Measurements from ENCODE around the gene CD1C. TPM values are rescaled to one million over a fixed set of nuclear protein-coding genes. Genes with fewer than 3 reads are reported as not detected.
"Not testable (repeated sequence)": the region's sequence is repeated elsewhere in the genome, so short reads cannot be mapped to it uniquely, and the experiment has no call there.

The CD1C gene
- total RNA-seq: under 1 TPM in 1 of 8 experiments, not detected in 7; 0.62 TPM

GRCh38 chr1:158289811-158290210, at the start of gene CD1C:
TSS of gene CD1C (plus strand) at chr1:158289923. CDS start at chr1:158290065, 142 bp downstream.
- Histone ChIP-seq H3K4me3 (no peak within 1 kb of the TSS), H3K4me1 (replicated peaks in 1 of 2) (no peaks in the 10 kb centered on the region), H3K27ac (no peak within 1 kb of the TSS)
- no peak for ATAC-seq (replicated peaks in 6 of 8)
- 0 to 93% (median 78%) methylated on average over 1 to 4 of the region's 4 CpGs for WGBS, 10 experiments
- in situ Hi-C loops (cut with MboI; ENCODE audit: low pct_unique_long_range_greater_than_20kb in 2 of 9, low sequenced_read_pairs in 9 of 9, unreplicated experiment in 9 of 9): no loop called here

GRCh38 chr1:158246650-158247049, 43.1 kb upstream of the CD1C start:
- no peak for ATAC-seq (replicated peaks in 6 of 8)
- 14 to 86% (median 33%) methylated on average over 1 to 7 of the region's 7 CpGs; no CpG with 5 or more reads in 3 of the 10 experiments for WGBS, 10 experiments
- in situ Hi-C loops (cut with MboI; ENCODE audit: low pct_unique_long_range_greater_than_20kb in 2 of 9, low sequenced_read_pairs in 9 of 9, unreplicated experiment in 9 of 9): no loop called here
- H3K27ac ChIP-seq: no peak overlapping the region
- H3K4me1 ChIP-seq (replicated peaks in 1 of 2): no peaks in the 10 kb centered on the region
- no peak overlapping the region for H3K4me3 ChIP-seq

GRCh38 chr1:158248118-158248517, 41.6 kb upstream of the CD1C start:
- 0 to 91% (median 76%) methylated on average over 1 to 3 of the region's 3 CpGs; no CpG with 5 or more reads in 3 of the 10 experiments for WGBS, 10 experiments
- in situ Hi-C loops (cut with MboI; ENCODE audit: low pct_unique_long_range_greater_than_20kb in 2 of 9, low sequenced_read_pairs in 9 of 9, unreplicated experiment in 9 of 9): no loop called here
- H3K27ac ChIP-seq: no peak overlapping the region
- ATAC-seq (replicated peaks in 6 of 8): no peak
- H3K4me1 ChIP-seq (replicated peaks in 1 of 2): no peaks in the 10 kb centered on the region
- H3K4me3 ChIP-seq: no peak overlapping the region

- no peak for ATAC-seq (replicated peaks in 6 of 8)
- in situ Hi-C loops (cut with MboI; ENCODE audit: low pct_unique_long_range_greater_than_20kb in 2 of 9, low sequenced_read_pairs in 9 of 9, unreplicated experiment in 9 of 9): no loop called here
- 17 to 100% (median 67%) methylated on average over 1 to 2 of the region's 2 CpGs; no CpG with 5 or more reads in 3 of the 10 experiments for WGBS, 10 experiments
- Histone ChIP-seq H3K4me1 (replicated peaks in 1 of 2) (no peaks in the 10 kb centered on the region), H3K4me3 (no peak overlapping the region), H3K27ac (no peak overlapping the region)
These were observed 41.0 kb upstream of the CD1C start for GRCh38 chr1:158248771-158249170.

DNA sequence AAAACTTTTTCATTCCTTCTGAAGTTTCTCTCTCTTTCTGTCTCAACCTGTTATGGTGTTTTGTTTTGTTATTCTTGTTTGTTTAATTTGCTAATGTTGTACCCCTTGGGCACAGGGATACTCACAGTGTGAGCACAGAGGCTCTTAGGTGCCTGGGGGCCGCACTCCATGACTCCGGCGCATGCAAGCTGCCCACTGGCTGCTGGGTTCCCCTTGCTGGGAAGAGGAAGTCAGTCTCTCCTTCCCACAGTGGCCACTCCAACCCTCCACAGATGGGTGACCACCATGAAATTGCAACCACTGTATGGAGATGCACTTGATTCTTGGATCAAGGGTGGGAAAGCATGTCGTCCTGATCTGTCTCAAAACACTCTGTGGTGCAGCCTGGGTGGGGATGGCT, 40.1 kb upstream of the CD1C start:
- 0 to 92% (median 77%) methylated on average over 1 to 4 of the region's 4 CpGs; no CpG with 5 or more reads in 6 of the 10 experiments for WGBS, 10 experiments
- ATAC-seq (replicated peaks in 6 of 8): no peak
- Histone ChIP-seq H3K4me1 (replicated peaks in 1 of 2) (no peaks in the 10 kb centered on the region), H3K4me3 (no peak overlapping the region), H3K27ac (no peak overlapping the region)
- in situ Hi-C loops (cut with MboI; ENCODE audit: low pct_unique_long_range_greater_than_20kb in 2 of 9, low sequenced_read_pairs in 9 of 9, unreplicated experiment in 9 of 9): no loop called here

DNA sequence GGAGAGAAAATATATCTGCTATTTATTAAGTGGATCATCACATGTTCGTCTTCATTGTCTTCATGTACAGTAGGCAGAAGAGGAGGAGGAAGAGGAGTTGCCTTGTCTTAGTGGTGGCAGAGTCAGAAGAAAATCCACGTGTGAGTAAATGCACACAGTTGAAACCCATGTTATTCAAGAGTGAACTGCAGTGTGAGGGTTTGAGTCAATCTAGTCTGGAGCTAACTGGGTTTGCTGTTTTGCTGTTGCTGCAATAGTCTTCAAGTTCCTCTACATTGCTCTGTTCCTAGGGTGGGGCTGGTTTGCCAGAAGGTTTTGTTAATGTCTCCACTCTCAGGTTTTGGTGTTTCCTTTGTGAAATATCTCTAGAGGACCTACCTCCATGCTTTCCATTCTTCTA, 38.6 kb upstream of the CD1C start:
- in situ Hi-C loops (cut with MboI; ENCODE audit: low pct_unique_long_range_greater_than_20kb in 2 of 9, low sequenced_read_pairs in 9 of 9, unreplicated experiment in 9 of 9): no loop called here
- Histone ChIP-seq H3K4me1 (replicated peaks in 1 of 2) (no peaks in the 10 kb centered on the region), H3K27ac (no peak overlapping the region), H3K4me3 (no peak overlapping the region)
- ATAC-seq (replicated peaks in 6 of 8): no peak
- WGBS, 10 experiments: 0 to 83% (median 44%) methylated on average over 1 to 2 of the region's 2 CpGs; no CpG with 5 or more reads in 1 of the 10 experiments

GRCh38 chr1:158255656-158256055, 34.1 kb upstream of the CD1C start:
- Histone ChIP-seq H3K4me1 (replicated peaks in 1 of 2) (no peaks in the 10 kb centered on the region), H3K4me3 (no peak overlapping the region), H3K27ac (no peak overlapping the region)
- in situ Hi-C loops (cut with MboI; ENCODE audit: low pct_unique_long_range_greater_than_20kb in 2 of 9, low sequenced_read_pairs in 9 of 9, unreplicated experiment in 9 of 9): no loop called here
- ATAC-seq (replicated peaks in 6 of 8): no peak

- H3K27ac ChIP-seq; in situ Hi-C loops (cut with MboI; ENCODE audit: low pct_unique_long_range_greater_than_20kb in 2 of 9, low sequenced_read_pairs in 9 of 9, unreplicated experiment in 9 of 9); H3K4me3 ChIP-seq; H3K4me1 ChIP-seq (replicated peaks in 1 of 2); ATAC-seq (replicated peaks in 6 of 8): not testable (repeated sequence)
- WGBS, 10 experiments: 0 to 100% (median 74%) methylated on average over 1 to 9 of the region's 9 CpGs; no CpG with 5 or more reads in 1 of the 10 experiments
These were observed 33.0 kb upstream of the CD1C start for GRCh38 chr1:158256747-158257146.

- ATAC-seq (replicated peaks in 6 of 8): no peak
- Histone ChIP-seq H3K4me1 (replicated peaks in 1 of 2) (no peaks in the 10 kb centered on the region), H3K4me3 (no peak overlapping the region), H3K27ac (no peak overlapping the region)
- WGBS, 10 experiments: 0 to 100% (median 82%) methylated on average over 1 to 2 of the region's 2 CpGs
- in situ Hi-C loops (cut with MboI; ENCODE audit: low pct_unique_long_range_greater_than_20kb in 2 of 9, low sequenced_read_pairs in 9 of 9, unreplicated experiment in 9 of 9): no loop called here
These were observed 31.8 kb upstream of the CD1C start for GRCh38 chr1:158257888-158258287.

DNA sequence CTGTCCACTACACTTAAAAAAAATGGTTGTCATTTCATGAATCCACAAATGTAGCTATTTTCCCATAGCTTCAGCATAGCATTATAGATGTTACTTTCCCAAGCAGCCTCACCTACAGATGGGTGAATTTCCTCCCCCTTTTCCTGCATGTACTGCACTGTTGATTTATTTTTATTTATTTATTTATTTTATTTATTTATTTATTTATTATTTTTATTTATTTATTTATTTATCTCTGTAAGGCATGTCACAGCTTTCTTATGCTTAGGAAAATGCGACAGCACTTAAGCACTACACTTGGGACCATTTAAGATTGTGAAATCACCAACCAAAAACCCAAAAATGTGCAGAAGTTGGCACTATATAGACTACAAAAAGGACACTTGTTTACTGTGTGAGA, 30.6 kb upstream of the CD1C start:
- 0 to 92% (median 62%) methylated on average over 1 of the region's 1 CpG for WGBS, 10 experiments
- ATAC-seq (replicated peaks in 6 of 8): no peak

GRCh38 chr1:158272681-158273080, 17.0 kb upstream of the CD1C start:
- Histone ChIP-seq H3K4me3 (no peak overlapping the region), H3K4me1 (replicated peaks in 1 of 2) (no peaks in the 10 kb centered on the region), H3K27ac (no peak overlapping the region)
- no peak for ATAC-seq (replicated peaks in 6 of 8)
- in situ Hi-C loops (cut with MboI; ENCODE audit: low pct_unique_long_range_greater_than_20kb in 2 of 9, low sequenced_read_pairs in 9 of 9, unreplicated experiment in 9 of 9): no loop called here

More for the DNA sequence above, 30.6 kb upstream of the CD1C start:
- Histone ChIP-seq H3K4me1 (replicated peaks in 1 of 2) (no peaks in the 10 kb centered on the region), H3K4me3 (no peak overlapping the region), H3K27ac (no peak overlapping the region)
- in situ Hi-C loops (cut with MboI; ENCODE audit: low pct_unique_long_range_greater_than_20kb in 2 of 9, low sequenced_read_pairs in 9 of 9, unreplicated experiment in 9 of 9): no loop called here

DNA sequence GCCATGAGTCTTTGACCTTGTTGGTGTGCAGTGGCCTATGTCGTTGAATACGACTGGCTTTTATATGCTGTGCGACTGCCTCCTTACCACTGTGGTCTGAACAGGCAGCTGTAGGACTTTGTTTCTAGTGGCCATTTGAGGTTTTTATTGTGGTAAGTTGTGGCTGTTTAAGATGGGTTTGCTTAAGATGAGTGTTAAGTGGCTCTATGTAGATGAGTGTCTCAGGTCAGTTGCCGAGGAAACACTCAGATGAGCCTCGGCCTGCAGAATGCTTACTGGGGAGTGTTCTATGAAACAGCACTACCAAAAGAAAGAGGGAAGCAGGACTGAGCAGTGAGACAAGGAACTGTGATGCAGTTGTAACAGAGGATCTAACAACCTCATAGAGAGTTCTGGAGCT, 14.9 kb upstream of the CD1C start:
- 30 to 83% (median 56%) methylated on average over 2 to 5 of the region's 5 CpGs; no CpG with 5 or more reads in 3 of the 10 experiments for WGBS, 10 experiments
- in situ Hi-C loops (cut with MboI; ENCODE audit: low pct_unique_long_range_greater_than_20kb in 2 of 9, low sequenced_read_pairs in 9 of 9, unreplicated experiment in 9 of 9): no loop called here
- no peaks in the 10 kb centered on the region for H3K4me1 ChIP-seq (replicated peaks in 1 of 2)
- ATAC-seq (replicated peaks in 6 of 8): no peak
- H3K27ac ChIP-seq: no peak overlapping the region
- no peak overlapping the region for H3K4me3 ChIP-seq

DNA sequence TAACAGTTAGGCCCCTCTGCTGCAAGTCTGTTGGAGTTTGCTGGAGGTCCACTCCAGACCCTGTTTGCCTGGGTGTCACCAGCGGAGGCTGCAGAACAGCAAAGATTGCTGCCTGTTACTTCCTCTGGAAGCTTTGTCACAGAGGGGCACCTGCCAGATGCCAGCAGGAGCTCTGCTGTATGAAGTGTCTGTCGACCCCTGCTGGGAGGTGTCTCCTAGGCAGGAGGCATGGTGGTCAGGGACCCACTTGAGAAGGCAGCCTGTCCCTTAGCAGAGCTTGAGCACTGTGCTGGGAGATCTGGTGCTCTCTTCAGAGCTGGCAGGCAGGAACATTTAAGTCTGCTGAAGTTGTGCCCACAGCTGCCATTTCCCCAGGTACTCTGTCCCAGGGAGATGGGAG, 7.3 kb upstream of the CD1C start:
- H3K27ac ChIP-seq; ATAC-seq (replicated peaks in 6 of 8); H3K4me1 ChIP-seq (replicated peaks in 1 of 2); H3K4me3 ChIP-seq; in situ Hi-C loops (cut with MboI; ENCODE audit: low pct_unique_long_range_greater_than_20kb in 2 of 9, low sequenced_read_pairs in 9 of 9, unreplicated experiment in 9 of 9): not testable (repeated sequence)
- 0 to 100% (median 60%) methylated on average over 1 to 2 of the region's 2 CpGs; no CpG with 5 or more reads in 3 of the 10 experiments for WGBS, 10 experiments

DNA sequence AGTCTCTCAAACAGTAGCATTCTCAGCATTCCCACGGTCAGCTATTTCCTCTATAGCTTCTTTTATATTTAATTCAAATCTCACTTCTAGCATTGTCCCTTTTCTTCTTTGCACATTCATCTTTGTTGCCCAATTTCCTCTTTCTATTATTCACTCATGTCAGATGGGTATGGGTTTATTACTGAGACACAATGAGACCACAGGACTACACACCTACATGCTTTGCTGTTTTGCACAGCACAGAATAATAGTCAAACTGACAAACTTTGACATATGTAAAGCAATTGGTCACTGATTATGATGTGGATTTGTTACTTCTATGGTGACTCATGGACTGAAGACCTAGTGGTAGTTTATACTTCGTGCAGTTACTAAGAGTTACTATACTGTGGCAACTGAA, 5.8 kb upstream of the CD1C start:
- ATAC-seq (replicated peaks in 6 of 8): no peak
- no peak overlapping the region for H3K4me3 ChIP-seq
- in situ Hi-C loops (cut with MboI; ENCODE audit: low pct_unique_long_range_greater_than_20kb in 2 of 9, low sequenced_read_pairs in 9 of 9, unreplicated experiment in 9 of 9): no loop called here
- WGBS, 10 experiments: 0 to 75% (median 42%) methylated on average over 1 to 2 of the region's 2 CpGs; no CpG with 5 or more reads in 1 of the 10 experiments
- no peak overlapping the region for H3K27ac ChIP-seq
- H3K4me1 ChIP-seq (replicated peaks in 1 of 2): no peaks in the 10 kb centered on the region

All from motor neuron (in vitro differentiated cells).